ENCODE data around the gene RPL7A. TPM values are rescaled to one million over a fixed set of nuclear protein-coding genes. Genes with fewer than 3 reads are reported as not detected.

Gene RPL7A
- polyA plus RNA-seq, 1 donor (not counting 4 experiments of a cell fraction or from before 2014, with no cell fraction given), result 2,684 TPM

- Histone ChIP-seq H3K9ac (ENCODE audit: control insufficient read depth, extremely low read depth, insufficient read depth, low read length) (peak within 1 kb of the TSS; percentile 80), H3K9me3 (ENCODE audit: control insufficient read depth, low read depth, low read length) (no peaks in the 10 kb centered on the region), H3K27ac (ENCODE audit: control insufficient read depth, insufficient read depth, low read length) (peak within 1 kb of the TSS; percentile 76), H3K4me3 (ENCODE audit: control insufficient read depth in 2 of 3, extremely low read depth in 1 of 3, insufficient read depth in 2 of 3, low read depth in 1 of 3, low read length in 3 of 3) (peak within 1 kb of the TSS; percentile 81 to 95 (median 82)), H3K27me3 (ENCODE audit: control insufficient read depth, extremely low read depth, insufficient read depth, low read length) (no peaks in the 10 kb centered on the region), H3K9me1 (ENCODE audit: control insufficient read depth, extremely low read depth, insufficient read depth, low read length) (no peaks in the 10 kb centered on the region), H3K4me2 (ENCODE audit: control insufficient read depth, extremely low read depth, insufficient read depth, low read depth, low read length) (peak within 1 kb of the TSS; percentile 96), H3K4me1 (ENCODE audit: control insufficient read depth, extremely low read depth, insufficient read depth, low read length) (peaks cover 18% of the 10 kb centered on the region), H4K20me1 (ENCODE audit: control insufficient read depth, extremely low read depth, insufficient read depth, low read length) (no peaks in the 10 kb centered on the region), H3K36me3 (ENCODE audit: control insufficient read depth in 2 of 2, extremely low read depth in 1 of 2, insufficient read depth in 2 of 2, low read length in 2 of 2) (peaks cover 32 to 41% of the 10 kb centered on the region in 2 experiments), H2AFZ (ENCODE audit: control insufficient read depth, low read length) (peak within 1 kb of the TSS; percentile 90), H3K79me2 (ENCODE audit: control insufficient read depth, insufficient read depth, low read length) (peaks cover 38% of the 10 kb centered on the region)
- DNase-seq (ENCODE audit: low read depth, low spot score) (no peak), FAIRE-seq (peak; percentile 55)
- TF ChIP-seq EZH2 (IDR thresholded peaks at IDR 0.05; ENCODE audit: low read length) (no peak), CTCF (optimal IDR thresholded peaks at IDR 0.05 in 1 of 3, IDR thresholded peaks at IDR 0.05 in 1 of 3, conservative IDR thresholded peaks at IDR 0.05 in 1 of 3; ENCODE audit: extremely low read depth in 1 of 3, insufficient read depth in 2 of 3, low read length in 3 of 3) (no peak)
- dilution Hi-C loops (cut with MboI; ENCODE audit: extremely low pct_ligation_motif_present, low sequenced_read_pairs), result no loop called here
Measured at GRCh38 chr9:133335924-133336811, 11.8 kb upstream of the RPL7A start, which contains the start of gene SURF6. Gene SURF6 (minus strand): TSS chr9:133336188. CDS start chr9:133336132, 56 bp downstream.

GRCh38 chr9:133339641-133340040, 8.4 kb upstream of the RPL7A start:
- H3K79me2 ChIP-seq (ENCODE audit: control insufficient read depth, insufficient read depth, low read length), result peaks cover 14% of the 10 kb centered on the region
- H3K4me2 ChIP-seq (ENCODE audit: control insufficient read depth, extremely low read depth, insufficient read depth, low read depth, low read length), result no peak overlapping the region
- H3K9ac ChIP-seq (ENCODE audit: control insufficient read depth, extremely low read depth, insufficient read depth, low read length), result no peak overlapping the region
- no peak overlapping the region for H3K4me3 ChIP-seq (ENCODE audit: control insufficient read depth in 2 of 3, extremely low read depth in 1 of 3, insufficient read depth in 2 of 3, low read depth in 1 of 3, low read length in 3 of 3)
- DNase-seq (ENCODE audit: low read depth, low spot score), result no peak
- no peak for FAIRE-seq
- H3K27me3 ChIP-seq (ENCODE audit: control insufficient read depth, extremely low read depth, insufficient read depth, low read length), result no peaks in the 10 kb centered on the region
- H3K9me1 ChIP-seq (ENCODE audit: control insufficient read depth, extremely low read depth, insufficient read depth, low read length), result no peaks in the 10 kb centered on the region
- H3K27ac ChIP-seq (ENCODE audit: control insufficient read depth, insufficient read depth, low read length), result no peak overlapping the region
- no peak for TF ChIP-seq CTCF (optimal IDR thresholded peaks at IDR 0.05 in 1 of 3, IDR thresholded peaks at IDR 0.05 in 1 of 3, conservative IDR thresholded peaks at IDR 0.05 in 1 of 3; ENCODE audit: extremely low read depth in 1 of 3, insufficient read depth in 2 of 3, low read length in 3 of 3)
- no peak for TF ChIP-seq EZH2 (IDR thresholded peaks at IDR 0.05; ENCODE audit: low read length)
- no peaks in the 10 kb centered on the region for H4K20me1 ChIP-seq (ENCODE audit: control insufficient read depth, extremely low read depth, insufficient read depth, low read length)
- no peak overlapping the region for H2AFZ ChIP-seq (ENCODE audit: control insufficient read depth, low read length)
- peaks cover 9% of the 10 kb centered on the region for H3K4me1 ChIP-seq (ENCODE audit: control insufficient read depth, extremely low read depth, insufficient read depth, low read length)
- no peaks in the 10 kb centered on the region for H3K9me3 ChIP-seq (ENCODE audit: control insufficient read depth, low read depth, low read length)
- H3K36me3 ChIP-seq (ENCODE audit: control insufficient read depth in 2 of 2, extremely low read depth in 1 of 2, insufficient read depth in 2 of 2, low read length in 2 of 2), result peaks cover 35 to 43% of the 10 kb centered on the region in 2 experiments
- dilution Hi-C loops (cut with MboI; ENCODE audit: extremely low pct_ligation_motif_present, low sequenced_read_pairs), result no loop called here
